ENCODE results near the gene PHPT1. TPM values are rescaled to one million over a fixed set of nuclear protein-coding genes. Genes with fewer than 3 reads are reported as not detected.
"Not testable (repeated sequence)": the region's sequence is repeated elsewhere in the genome, so short reads cannot be mapped to it uniquely, and the experiment has no call there.

Gene PHPT1
- total and polyA plus RNA-seq, 2 donors from 2014 or later = 108 to 283 TPM

GRCh38 chr9:136865768-136866103 lies 16.5 kb downstream of the PHPT1 start:
- peak overlapping the region in 1 of 3 donors; percentile 78 for H3K9ac ChIP-seq (ENCODE audit: low read length in 3 of 3)
- no peak for FAIRE-seq
- H3K27me3 ChIP-seq (ENCODE audit: control insufficient read depth, insufficient read depth, low read length) = no peaks in the 10 kb centered on the region
- peaks cover 0 to 23% (median 12%) of the 10 kb centered on the region in 3 donors for H3K36me3 ChIP-seq (ENCODE audit: control insufficient read depth in 2 of 3, insufficient read depth in 3 of 3, low read length in 3 of 3)
- peak in 3 of 5 donors; percentile 27 to 85 (median 80) for DNase-seq
- TF ChIP-seq, protein P1, sequence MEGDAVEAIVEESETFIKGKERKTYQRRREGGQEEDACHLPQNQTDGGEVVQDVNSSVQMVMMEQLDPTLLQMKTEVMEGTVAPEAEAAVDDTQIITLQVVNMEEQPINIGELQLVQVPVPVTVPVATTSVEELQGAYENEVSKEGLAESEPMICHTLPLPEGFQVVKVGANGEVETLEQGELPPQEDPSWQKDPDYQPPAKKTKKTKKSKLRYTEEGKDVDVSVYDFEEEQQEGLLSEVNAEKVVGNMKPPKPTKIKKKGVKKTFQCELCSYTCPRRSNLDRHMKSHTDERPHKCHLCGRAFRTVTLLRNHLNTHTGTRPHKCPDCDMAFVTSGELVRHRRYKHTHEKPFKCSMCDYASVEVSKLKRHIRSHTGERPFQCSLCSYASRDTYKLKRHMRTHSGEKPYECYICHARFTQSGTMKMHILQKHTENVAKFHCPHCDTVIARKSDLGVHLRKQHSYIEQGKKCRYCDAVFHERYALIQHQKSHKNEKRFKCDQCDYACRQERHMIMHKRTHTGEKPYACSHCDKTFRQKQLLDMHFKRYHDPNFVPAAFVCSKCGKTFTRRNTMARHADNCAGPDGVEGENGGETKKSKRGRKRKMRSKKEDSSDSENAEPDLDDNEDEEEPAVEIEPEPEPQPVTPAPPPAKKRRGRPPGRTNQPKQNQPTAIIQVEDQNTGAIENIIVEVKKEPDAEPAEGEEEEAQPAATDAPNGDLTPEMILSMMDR (IDR thresholded peaks at IDR 0.05; ENCODE audit: borderline replicate concordance, extremely low read depth, insufficient read depth) = no peak
- H3K9me3 ChIP-seq (ENCODE audit: control insufficient read depth in 2 of 3, insufficient read depth in 1 of 3, low read length in 3 of 3) = no peaks in the 10 kb centered on the region
- intact Hi-C loops (cut with DNase I) = no loop called here
- peak overlapping the region; percentile 80 to 89 for H3K27ac ChIP-seq (ENCODE audit: low read depth in 2 of 2, low read length in 2 of 2)
- peak overlapping the region; percentile 55 to 72 (median 60) for H3K4me3 ChIP-seq (ENCODE audit: low read length in 3 of 3)
- H3K4me1 ChIP-seq (ENCODE audit: control insufficient read depth in 2 of 3, insufficient read depth in 2 of 3, low read depth in 1 of 3, low read length in 3 of 3) = peaks cover 0 to 16% (median 12%) of the 10 kb centered on the region in 3 donors

DNA sequence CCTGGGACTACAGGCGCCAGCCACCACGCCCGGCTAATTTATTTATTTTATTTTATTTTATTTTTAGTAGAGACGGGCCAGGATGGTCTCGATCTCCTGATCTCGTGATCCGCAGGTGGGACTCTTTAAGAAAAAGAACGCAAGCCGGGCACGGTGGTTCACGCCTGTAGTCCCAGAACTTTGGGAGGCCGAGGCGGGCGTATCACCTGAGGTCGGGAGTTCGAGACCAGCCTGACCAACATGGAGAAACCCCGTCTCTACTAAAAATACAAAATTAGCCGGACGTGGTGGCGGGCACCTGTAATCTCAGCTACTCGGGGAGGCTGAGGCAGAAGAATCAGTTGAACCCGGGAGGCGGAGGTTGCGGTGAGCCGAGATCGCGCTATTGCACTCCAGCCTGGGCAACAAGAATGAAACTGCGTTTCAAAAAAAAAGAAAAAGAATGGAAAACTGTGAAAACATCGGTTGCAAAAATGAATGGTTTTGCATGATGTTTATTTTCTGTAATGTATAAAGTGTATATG lies 17.8 kb downstream of the PHPT1 start:
- H3K4me1 ChIP-seq (ENCODE audit: control insufficient read depth in 2 of 3, insufficient read depth in 2 of 3, low read depth in 1 of 3, low read length in 3 of 3) = peaks cover 0 to 14% (median 12%) of the 10 kb centered on the region in 3 donors
- H3K4me3 ChIP-seq (ENCODE audit: low read length in 3 of 3) = peak overlapping the region in 1 of 3 donors; percentile 34
- H3K27ac ChIP-seq (ENCODE audit: low read depth in 2 of 2, low read length in 2 of 2); H3K9me3 ChIP-seq (ENCODE audit: control insufficient read depth in 2 of 3, insufficient read depth in 1 of 3, low read length in 3 of 3); H3K9ac ChIP-seq (ENCODE audit: low read length in 3 of 3); H3K27me3 ChIP-seq (ENCODE audit: control insufficient read depth, insufficient read depth, low read length); FAIRE-seq; intact Hi-C loops (cut with DNase I): not testable (repeated sequence)
- H3K36me3 ChIP-seq (ENCODE audit: control insufficient read depth in 2 of 3, insufficient read depth in 3 of 3, low read length in 3 of 3) = peaks cover 0 to 16% (median 12%) of the 10 kb centered on the region in 3 donors
- DNase-seq = peak in 1 of 5 donors; percentile 52

- peaks cover 0 to 16% (median 12%) of the 10 kb centered on the region in 3 donors for H3K36me3 ChIP-seq (ENCODE audit: control insufficient read depth in 2 of 3, insufficient read depth in 3 of 3, low read length in 3 of 3)
- no peaks in the 10 kb centered on the region for H3K27me3 ChIP-seq (ENCODE audit: control insufficient read depth, insufficient read depth, low read length)
- H3K4me3 ChIP-seq (ENCODE audit: low read length in 3 of 3) = no peak overlapping the region
- intact Hi-C loops (cut with DNase I) = no loop called here
- no peak overlapping the region for H3K9ac ChIP-seq (ENCODE audit: low read length in 3 of 3)
- no peak overlapping the region for H3K27ac ChIP-seq (ENCODE audit: low read depth in 2 of 2, low read length in 2 of 2)
- TF ChIP-seq, protein P1 (IDR thresholded peaks at IDR 0.05; ENCODE audit: borderline replicate concordance, extremely low read depth, insufficient read depth) = no peak
- H3K9me3 ChIP-seq (ENCODE audit: control insufficient read depth in 2 of 3, insufficient read depth in 1 of 3, low read length in 3 of 3) = no peaks in the 10 kb centered on the region
- FAIRE-seq (no peak), DNase-seq (no peak)
- H3K4me1 ChIP-seq (ENCODE audit: control insufficient read depth in 2 of 3, insufficient read depth in 2 of 3, low read depth in 1 of 3, low read length in 3 of 3) = peaks cover 0 to 14% (median 12%) of the 10 kb centered on the region in 3 donors
These were observed 18.3 kb downstream of the PHPT1 start for GRCh38 chr9:136867480-136867879.

DNA sequence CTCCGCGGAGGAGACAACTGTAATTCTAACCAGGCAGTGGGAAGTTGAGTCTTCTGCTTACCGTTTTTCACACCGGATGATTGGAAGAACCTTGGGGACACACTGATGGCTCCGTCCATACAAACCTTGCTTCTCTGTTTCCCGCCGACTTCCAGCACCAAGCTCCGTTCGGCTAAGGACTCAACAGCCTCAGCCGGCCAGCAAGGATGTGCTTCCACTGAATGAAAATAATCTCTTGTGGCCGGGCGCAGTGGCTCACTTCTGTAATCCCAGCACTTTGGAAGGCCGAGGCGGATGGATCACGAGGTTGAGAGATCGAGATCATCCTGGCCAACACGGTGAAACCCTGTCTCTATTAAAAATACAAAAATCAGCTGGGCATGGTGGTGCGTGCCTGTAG lies 18.7 kb downstream of the PHPT1 start:
- Histone ChIP-seq H3K4me3 (ENCODE audit: low read length in 3 of 3) (no peak overlapping the region), H3K27me3 (ENCODE audit: control insufficient read depth, insufficient read depth, low read length) (no peaks in the 10 kb centered on the region), H3K27ac (ENCODE audit: low read depth in 2 of 2, low read length in 2 of 2) (no peak overlapping the region), H3K9ac (ENCODE audit: low read length in 3 of 3) (no peak overlapping the region), H3K9me3 (ENCODE audit: control insufficient read depth in 2 of 3, insufficient read depth in 1 of 3, low read length in 3 of 3) (no peaks in the 10 kb centered on the region), H3K36me3 (ENCODE audit: control insufficient read depth in 2 of 3, insufficient read depth in 3 of 3, low read length in 3 of 3) (peaks cover 0 to 12% (median 8%) of the 10 kb centered on the region in 3 donors), H3K4me1 (ENCODE audit: control insufficient read depth in 2 of 3, insufficient read depth in 2 of 3, low read depth in 1 of 3, low read length in 3 of 3) (peaks cover 0 to 14% (median 12%) of the 10 kb centered on the region in 3 donors)
- TF ChIP-seq, protein P1 (IDR thresholded peaks at IDR 0.05; ENCODE audit: borderline replicate concordance, extremely low read depth, insufficient read depth) = no peak
- FAIRE-seq (no peak), DNase-seq (peak in 1 of 5 donors; percentile 55)
- intact Hi-C loops (cut with DNase I) = no loop called here
